ENCODE data around the gene CCNYL1.

DNA sequence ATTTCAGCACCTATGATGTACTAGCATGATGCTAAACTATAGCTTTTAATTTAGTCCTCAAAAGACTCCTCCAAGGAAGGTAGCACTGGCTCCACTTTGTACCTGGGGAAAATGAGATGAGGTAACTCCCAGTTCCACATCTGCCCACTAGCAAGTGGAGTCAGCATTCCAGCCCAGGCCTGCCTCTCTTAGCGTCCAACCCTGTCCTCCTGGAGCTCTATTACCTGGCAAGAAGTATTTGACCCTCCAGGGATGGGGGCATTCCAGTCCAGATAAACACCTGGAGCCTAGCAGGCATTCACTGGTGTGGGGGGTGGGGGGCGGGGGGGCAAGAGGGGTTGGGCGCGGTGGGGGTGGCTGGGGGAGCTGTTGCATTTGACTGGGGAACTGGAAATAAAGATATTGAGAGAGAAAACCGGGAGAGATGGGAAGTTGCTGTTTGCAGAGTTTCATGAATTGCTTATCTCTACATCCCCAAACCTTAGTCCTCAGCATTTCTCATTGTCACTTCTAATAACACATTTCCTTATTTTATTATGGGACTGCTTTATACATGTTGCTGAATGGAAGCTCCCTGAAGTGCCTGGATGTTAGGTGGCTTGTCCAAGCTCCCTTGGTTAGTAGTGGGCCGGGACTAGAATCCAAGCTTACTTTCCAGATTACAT, 80.3 kb downstream of the CCNYL1 start:
- no peak for TF ChIP-seq EP300 (IDR thresholded peaks at IDR 0.05)
- no peak for TF ChIP-seq CTCF (IDR thresholded peaks at IDR 0.05)
- no peak for TF ChIP-seq POLR2A (IDR thresholded peaks at IDR 0.05)

All from ovary (tissue), 3 donors.